Measurements from ENCODE around the gene PODXL.

The PODXL gene

GRCh38 chr7:131586259-131586658, 29.8 kb upstream of the PODXL start:
- TF ChIP-seq RAD21 (IDR thresholded peaks at IDR 0.05; ENCODE audit: low read depth), result no peak
- TF ChIP-seq REST (IDR thresholded peaks at IDR 0.05; ENCODE audit: low read depth), result no peak
- TF ChIP-seq EGR1 (IDR thresholded peaks at IDR 0.05), result no peak
- peak; percentile 79 for TF ChIP-seq USF1 (IDR thresholded peaks at IDR 0.05)
- TF ChIP-seq CREB1 (IDR thresholded peaks at IDR 0.05; ENCODE audit: low read depth), result no peak

GRCh38 chr7:131583430-131583829, 27.0 kb upstream of the PODXL start:
- TF ChIP-seq CREB1 (IDR thresholded peaks at IDR 0.05; ENCODE audit: low read depth) (no peak), ZBTB7A (IDR thresholded peaks at IDR 0.05; ENCODE audit: low read depth) (no peak), CEBPB (IDR thresholded peaks at IDR 0.05) (no peak), NFIC (IDR thresholded peaks at IDR 0.05) (no peak), EP300 (IDR thresholded peaks at IDR 0.05; ENCODE audit: borderline replicate concordance) (no peak), FOXM1 (IDR thresholded peaks at IDR 0.05; ENCODE audit: borderline replicate concordance, low read depth) (no peak), EGR1 (IDR thresholded peaks at IDR 0.05) (no peak), TCF12 (IDR thresholded peaks at IDR 0.05; ENCODE audit: low read depth) (no peak), RAD21 (IDR thresholded peaks at IDR 0.05; ENCODE audit: low read depth) (no peak), MAX (IDR thresholded peaks at IDR 0.05) (no peak), USF1 (IDR thresholded peaks at IDR 0.05) (no peak), TEAD4 (IDR thresholded peaks at IDR 0.05) (no peak)

GRCh38 chr7:131581241-131582051, 25.0 kb upstream of the PODXL start:
- TF ChIP-seq REST (IDR thresholded peaks at IDR 0.05; ENCODE audit: low read depth), result no peak
- TF ChIP-seq TEAD4 (IDR thresholded peaks at IDR 0.05), result no peak
- TF ChIP-seq EP300 (IDR thresholded peaks at IDR 0.05; ENCODE audit: borderline replicate concordance), result no peak
- no peak for TF ChIP-seq USF1 (IDR thresholded peaks at IDR 0.05)
- no peak for TF ChIP-seq FOXM1 (IDR thresholded peaks at IDR 0.05; ENCODE audit: borderline replicate concordance, low read depth)
- no peak for TF ChIP-seq RAD21 (IDR thresholded peaks at IDR 0.05; ENCODE audit: low read depth)
- TF ChIP-seq CEBPB (IDR thresholded peaks at IDR 0.05), result no peak
- no peak for TF ChIP-seq MAX (IDR thresholded peaks at IDR 0.05)
- no peak for TF ChIP-seq CREB1 (IDR thresholded peaks at IDR 0.05; ENCODE audit: low read depth)
- TF ChIP-seq TCF12 (IDR thresholded peaks at IDR 0.05; ENCODE audit: low read depth), result no peak
- TF ChIP-seq EGR1 (IDR thresholded peaks at IDR 0.05), result no peak
- no peak for TF ChIP-seq ZBTB7A (IDR thresholded peaks at IDR 0.05; ENCODE audit: low read depth)
- no peak for TF ChIP-seq YY1 (IDR thresholded peaks at IDR 0.05; ENCODE audit: low read depth)
- no peak for TF ChIP-seq TAF1 (IDR thresholded peaks at IDR 0.05; ENCODE audit: low read depth)
- TF ChIP-seq NFIC (IDR thresholded peaks at IDR 0.05), result no peak

- TF ChIP-seq NFIC (IDR thresholded peaks at IDR 0.05) (no peak), TCF12 (IDR thresholded peaks at IDR 0.05; ENCODE audit: low read depth) (no peak), USF1 (IDR thresholded peaks at IDR 0.05) (no peak), REST (IDR thresholded peaks at IDR 0.05; ENCODE audit: low read depth) (no peak), EGR1 (IDR thresholded peaks at IDR 0.05) (no peak), CEBPB (IDR thresholded peaks at IDR 0.05) (no peak), EP300 (IDR thresholded peaks at IDR 0.05; ENCODE audit: borderline replicate concordance) (no peak), MAX (IDR thresholded peaks at IDR 0.05) (no peak), ZBTB7A (IDR thresholded peaks at IDR 0.05; ENCODE audit: low read depth) (no peak), TAF1 (IDR thresholded peaks at IDR 0.05; ENCODE audit: low read depth) (no peak), YY1 (IDR thresholded peaks at IDR 0.05; ENCODE audit: low read depth) (no peak), CREB1 (IDR thresholded peaks at IDR 0.05; ENCODE audit: low read depth) (no peak), FOXM1 (IDR thresholded peaks at IDR 0.05; ENCODE audit: borderline replicate concordance, low read depth) (no peak), TEAD4 (IDR thresholded peaks at IDR 0.05) (no peak), RAD21 (IDR thresholded peaks at IDR 0.05; ENCODE audit: low read depth) (no peak)
Measured at GRCh38 chr7:131578602-131579001, 22.2 kb upstream of the PODXL start.

All from Ishikawa (cell line).